ENCODE results near the gene TSPYL4.
"Not testable (repeated sequence)": the region's sequence is repeated elsewhere in the genome, so short reads cannot be mapped to it uniquely, and the experiment has no call there.

The TSPYL4 gene

DNA sequence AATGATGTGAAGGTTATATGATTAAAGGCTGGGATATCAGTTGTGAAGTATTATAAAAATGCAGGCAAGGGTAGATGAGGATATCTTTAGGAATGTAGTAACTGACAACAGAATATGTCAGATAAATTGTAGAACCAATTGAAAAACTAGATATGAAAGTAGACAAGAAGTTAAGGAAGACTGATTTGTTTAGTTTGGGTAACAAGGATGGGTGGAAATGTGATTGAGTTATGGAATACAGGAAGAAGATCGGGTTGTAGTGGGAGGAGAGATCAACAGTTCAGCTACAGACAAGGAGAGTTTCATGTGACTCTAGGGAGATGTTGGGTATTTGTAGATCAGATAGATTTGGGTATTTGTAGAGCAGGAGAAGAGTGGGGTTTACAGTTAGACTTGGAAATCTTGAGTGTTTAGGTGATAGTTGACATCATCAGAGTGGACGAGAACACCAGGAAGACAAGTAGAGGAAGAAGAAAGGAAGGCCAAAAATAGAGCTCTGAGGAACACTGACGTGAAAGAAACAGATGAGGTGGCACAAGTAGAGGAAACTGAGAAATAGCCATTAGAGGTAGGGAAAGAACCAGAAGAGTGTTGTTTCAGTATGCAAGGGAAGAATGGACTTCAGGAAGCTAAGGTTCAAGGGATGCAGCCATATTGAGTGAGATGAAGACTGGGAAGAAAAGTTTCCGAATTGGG, 38.0 kb upstream of the TSPYL4 start:
- no peak for DNase-seq (ENCODE audit: low read depth)
- TF ChIP-seq, protein P1, sequence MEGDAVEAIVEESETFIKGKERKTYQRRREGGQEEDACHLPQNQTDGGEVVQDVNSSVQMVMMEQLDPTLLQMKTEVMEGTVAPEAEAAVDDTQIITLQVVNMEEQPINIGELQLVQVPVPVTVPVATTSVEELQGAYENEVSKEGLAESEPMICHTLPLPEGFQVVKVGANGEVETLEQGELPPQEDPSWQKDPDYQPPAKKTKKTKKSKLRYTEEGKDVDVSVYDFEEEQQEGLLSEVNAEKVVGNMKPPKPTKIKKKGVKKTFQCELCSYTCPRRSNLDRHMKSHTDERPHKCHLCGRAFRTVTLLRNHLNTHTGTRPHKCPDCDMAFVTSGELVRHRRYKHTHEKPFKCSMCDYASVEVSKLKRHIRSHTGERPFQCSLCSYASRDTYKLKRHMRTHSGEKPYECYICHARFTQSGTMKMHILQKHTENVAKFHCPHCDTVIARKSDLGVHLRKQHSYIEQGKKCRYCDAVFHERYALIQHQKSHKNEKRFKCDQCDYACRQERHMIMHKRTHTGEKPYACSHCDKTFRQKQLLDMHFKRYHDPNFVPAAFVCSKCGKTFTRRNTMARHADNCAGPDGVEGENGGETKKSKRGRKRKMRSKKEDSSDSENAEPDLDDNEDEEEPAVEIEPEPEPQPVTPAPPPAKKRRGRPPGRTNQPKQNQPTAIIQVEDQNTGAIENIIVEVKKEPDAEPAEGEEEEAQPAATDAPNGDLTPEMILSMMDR (conservative IDR thresholded peaks at IDR 0.05; ENCODE audit: control insufficient read depth, insufficient read depth, low read depth, low read length): no peak

DNA sequence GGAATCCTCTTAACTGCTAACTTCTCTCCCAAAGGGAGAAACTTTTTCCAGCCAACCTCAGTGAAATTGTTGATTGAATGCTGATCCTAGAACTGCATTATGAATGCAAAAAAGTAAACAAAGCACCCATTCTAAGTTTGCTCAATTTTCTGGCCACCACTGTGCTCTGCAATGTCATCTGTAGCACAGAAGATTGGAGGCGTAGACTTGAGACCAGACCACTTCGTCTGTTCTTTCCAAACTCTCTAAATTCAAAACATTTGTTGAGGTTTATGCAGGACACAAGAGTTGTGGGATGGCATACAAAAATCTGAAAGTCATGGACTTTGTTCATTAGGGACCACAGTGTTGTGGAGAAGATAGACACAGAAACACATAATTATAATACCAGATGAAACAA, 36.9 kb upstream of the TSPYL4 start:
- TF ChIP-seq, protein P1 (conservative IDR thresholded peaks at IDR 0.05; ENCODE audit: control insufficient read depth, insufficient read depth, low read depth, low read length): no peak
- DNase-seq (ENCODE audit: low read depth): no peak

More for the DNA sequence above, 38.0 kb upstream of the TSPYL4 start:
- no peak overlapping the region for H3K4me3 ChIP-seq (ENCODE audit: control insufficient read depth, low read depth, low read length)

DNA sequence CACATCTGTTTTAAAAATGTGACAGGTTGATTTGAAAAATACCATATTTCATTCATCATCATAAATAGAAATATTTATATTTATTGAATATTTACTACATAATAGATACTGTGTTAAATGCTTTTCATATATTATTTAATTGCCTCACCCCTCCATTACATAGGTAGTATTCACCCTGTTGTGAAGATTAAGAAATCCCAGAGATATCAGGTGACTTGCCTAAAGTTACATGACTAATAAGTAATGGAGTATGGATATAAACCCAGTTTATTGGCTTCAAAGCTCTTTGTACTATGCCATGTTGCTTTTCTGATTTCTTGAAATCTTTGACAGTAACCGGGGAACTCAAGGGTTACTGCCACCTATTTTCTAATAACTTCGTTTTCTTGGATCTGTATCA, 36.0 kb upstream of the TSPYL4 start:
- H3K4me3 ChIP-seq (ENCODE audit: control insufficient read depth, low read depth, low read length): no peak overlapping the region
- TF ChIP-seq, protein P1 (conservative IDR thresholded peaks at IDR 0.05; ENCODE audit: control insufficient read depth, insufficient read depth, low read depth, low read length): no peak
- DNase-seq (ENCODE audit: low read depth): no peak

More for the DNA sequence above, 36.9 kb upstream of the TSPYL4 start:
- no peak overlapping the region for H3K4me3 ChIP-seq (ENCODE audit: control insufficient read depth, low read depth, low read length)

DNA sequence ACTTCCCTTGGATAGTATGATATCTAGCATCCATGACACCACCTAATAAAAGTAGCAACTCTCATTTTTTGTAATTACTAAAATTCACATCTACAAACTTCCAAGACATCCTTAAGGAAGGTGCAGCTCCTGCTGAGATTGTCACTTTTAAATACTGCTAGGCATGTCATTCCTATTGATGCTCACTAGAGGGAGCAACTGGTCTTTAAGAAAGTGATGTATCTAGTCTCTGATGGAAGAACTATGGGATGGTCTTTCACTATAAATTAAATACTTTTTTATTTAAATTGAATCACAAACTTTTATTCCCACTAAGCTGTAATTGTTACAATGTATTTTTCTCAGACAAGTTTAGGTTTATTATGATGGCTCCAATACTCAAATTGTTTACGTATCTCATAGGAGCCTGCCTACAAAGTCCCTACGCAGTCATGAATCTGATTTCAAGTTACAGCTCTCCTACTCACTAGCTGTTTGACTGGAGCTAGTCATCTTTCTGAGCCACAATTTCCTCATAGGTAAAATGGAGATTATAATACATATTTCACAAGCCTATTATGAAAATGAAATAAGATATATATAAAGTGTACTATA, 33.9 kb upstream of the TSPYL4 start:
- H3K4me3 ChIP-seq (ENCODE audit: control insufficient read depth, low read depth, low read length): no peak overlapping the region
- peak; percentile 73 for DNase-seq (ENCODE audit: low read depth)
- TF ChIP-seq, protein P1 (conservative IDR thresholded peaks at IDR 0.05; ENCODE audit: control insufficient read depth, insufficient read depth, low read depth, low read length): peak; percentile 89

DNA sequence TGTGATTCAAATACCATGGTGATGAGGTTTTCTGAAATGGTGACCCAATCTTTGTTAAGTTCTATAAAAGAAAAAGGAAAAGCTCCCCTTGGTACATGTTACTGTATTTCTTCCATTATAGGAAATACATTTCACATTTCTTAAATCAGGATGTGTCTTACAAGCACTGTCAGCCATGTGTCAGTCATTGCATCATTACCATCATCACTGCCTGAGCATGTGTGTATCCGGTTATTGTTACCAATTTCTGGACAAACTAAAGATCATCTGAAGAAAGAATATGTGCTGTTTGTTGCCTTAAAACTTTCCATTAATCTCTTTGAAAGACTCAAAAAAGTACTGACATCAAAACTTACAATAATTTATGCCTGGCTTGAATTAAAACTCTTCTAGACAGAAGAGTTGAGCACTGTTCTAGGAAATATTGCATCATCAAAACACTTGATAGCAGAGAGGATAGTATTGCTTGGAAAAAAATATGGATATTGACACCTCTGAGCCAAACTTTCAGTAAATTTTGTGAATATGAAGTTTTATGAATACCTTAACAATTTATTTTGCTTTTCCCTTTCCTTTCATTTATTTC, 33.0 kb upstream of the TSPYL4 start:
- TF ChIP-seq, protein P1 (conservative IDR thresholded peaks at IDR 0.05; ENCODE audit: control insufficient read depth, insufficient read depth, low read depth, low read length): no peak
- DNase-seq (ENCODE audit: low read depth): peak; percentile 27
- no peak overlapping the region for H3K4me3 ChIP-seq (ENCODE audit: control insufficient read depth, low read depth, low read length)

DNA sequence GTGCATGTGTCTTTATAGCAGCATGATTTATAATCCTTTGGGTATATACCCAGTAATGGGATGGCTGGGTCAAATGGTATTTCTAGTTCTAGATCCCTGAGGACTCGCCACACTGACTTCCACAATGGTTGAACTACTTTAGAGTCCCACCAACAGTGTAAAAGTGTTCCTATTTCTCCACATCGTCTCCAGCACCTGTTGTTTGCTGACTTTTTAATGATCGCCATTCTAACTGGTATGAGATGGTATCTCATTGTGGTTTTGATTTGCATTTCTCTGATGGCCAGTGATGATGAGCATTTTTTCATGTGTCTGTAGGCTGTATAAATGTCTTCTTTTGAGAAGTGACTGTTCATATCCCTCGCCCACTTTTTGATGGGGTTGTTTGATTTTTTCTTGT, 31.1 kb upstream of the TSPYL4 start:
- DNase-seq (ENCODE audit: low read depth); H3K4me3 ChIP-seq (ENCODE audit: control insufficient read depth, low read depth, low read length): not testable (repeated sequence)

DNA sequence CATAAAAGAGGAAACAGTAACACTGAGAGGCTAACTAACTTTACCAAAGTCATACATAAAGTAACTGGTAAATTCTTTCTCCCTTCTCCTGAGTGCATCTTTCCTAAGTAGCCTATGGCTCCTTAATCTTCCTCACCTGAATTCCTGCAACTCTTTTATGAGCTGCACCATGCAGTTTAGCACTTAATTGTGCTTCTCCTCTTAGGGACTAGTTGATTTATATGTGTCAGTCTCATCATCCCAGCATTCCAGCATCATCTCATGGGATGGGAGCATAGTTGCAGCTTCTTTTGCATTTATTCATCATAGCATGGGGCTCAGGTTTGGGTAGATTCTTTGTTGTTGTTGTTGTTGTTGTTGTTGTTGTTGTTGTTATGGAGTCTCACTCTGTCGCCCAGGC, 29.3 kb upstream of the TSPYL4 start:
- TF ChIP-seq, protein P1 (conservative IDR thresholded peaks at IDR 0.05; ENCODE audit: control insufficient read depth, insufficient read depth, low read depth, low read length): no peak
- no peak for DNase-seq (ENCODE audit: low read depth)
- H3K4me3 ChIP-seq (ENCODE audit: control insufficient read depth, low read depth, low read length): no peak overlapping the region

All from fibroblast of mammary gland (primary cell).